HG03097 (cell line): ENCODE measurements around the gene EPS8.

ENCODE experiments used
- ATAC-seq: cut with Tn5 transposase; IDR thresholded peaks from one replicate; pipeline ENCODE4 v1.9.1; 2021; ENCODE audit not compliant: unreplicated experiment, low FRiP score

Gene EPS8

GRCh38 chr12:15800278-15800677, 11.1 kb upstream of the EPS8 start:
- ATAC-seq, result no peak

- ATAC-seq, result no peak
Observed at GRCh38 chr12:15797818-15798217, 8.6 kb upstream of the EPS8 start.

- no peak for ATAC-seq
Observed at GRCh38 chr12:15796493-15797141, 7.4 kb upstream of the EPS8 start.

GRCh38 chr12:15794836-15795235, 5.6 kb upstream of the EPS8 start:
- no peak for ATAC-seq

- ATAC-seq, result no peak
Observed at GRCh38 chr12:15794196-15794595, 5.0 kb upstream of the EPS8 start.

GRCh38 chr12:15788233-15789219, 662 bp downstream of the EPS8 start:
- peak; percentile 22 for ATAC-seq

GRCh38 chr12:15787778-15788177, 1.4 kb downstream of the EPS8 start:
- ATAC-seq, result no peak

DNA sequence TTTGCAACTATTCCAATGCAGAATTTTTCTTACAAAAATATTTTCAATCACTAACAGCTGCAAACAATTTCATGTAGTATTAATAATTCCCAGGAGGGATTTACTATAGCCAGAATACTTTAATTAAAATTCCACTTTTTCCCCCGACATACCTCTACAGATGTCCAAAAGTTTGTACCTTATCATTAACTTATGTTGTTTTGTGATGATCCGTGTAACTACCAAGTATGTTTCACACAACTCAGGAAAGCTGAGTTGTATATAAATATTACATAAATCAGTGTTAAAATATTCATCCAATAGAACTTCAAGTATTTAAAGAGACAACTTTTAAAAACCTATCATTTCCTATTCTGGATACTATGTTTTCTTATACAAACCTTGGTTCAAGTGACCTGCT, 2.4 kb downstream of the EPS8 start:
- no peak for ATAC-seq

DNA sequence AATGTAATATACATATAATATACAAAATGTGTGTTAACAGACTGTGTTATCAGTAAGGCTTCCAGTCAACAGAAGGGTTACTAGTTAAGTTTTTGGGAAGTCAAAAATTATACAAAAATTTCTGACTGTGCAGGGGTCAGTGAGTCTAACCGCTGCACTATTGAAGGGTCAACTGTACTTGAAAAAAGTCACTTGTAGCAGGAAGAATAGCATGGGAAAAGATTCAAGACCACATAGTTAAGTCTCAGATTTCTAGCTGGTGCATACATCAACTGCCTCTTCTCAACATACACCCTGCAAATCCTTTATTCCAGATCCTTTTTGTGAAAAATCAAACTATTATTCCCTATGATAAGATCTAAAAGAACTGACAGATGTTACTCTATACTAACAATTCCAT, 5.9 kb downstream of the EPS8 start:
- no peak for ATAC-seq

DNA sequence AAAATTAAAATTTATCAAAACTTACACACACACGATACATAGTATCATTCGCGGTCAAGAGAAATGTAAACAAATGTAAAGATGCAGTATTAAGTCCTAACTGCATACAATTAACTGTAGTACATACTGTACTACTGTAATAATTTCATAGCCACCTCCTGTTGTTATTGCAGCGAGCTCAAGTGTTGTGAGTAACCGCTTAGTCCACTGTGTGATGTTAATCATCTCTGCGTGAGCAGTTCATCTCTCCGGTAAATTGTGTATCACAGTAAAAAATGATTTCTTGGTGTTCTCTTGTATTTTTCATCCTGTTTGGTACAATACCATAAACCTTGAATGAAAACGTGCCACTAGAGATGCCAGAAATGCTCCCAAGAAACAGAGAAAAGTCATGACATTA, 6.5 kb downstream of the EPS8 start:
- no peak for ATAC-seq

- no peak for ATAC-seq
Observed at GRCh38 chr12:15779925-15780324, 9.3 kb downstream of the EPS8 start.

DNA sequence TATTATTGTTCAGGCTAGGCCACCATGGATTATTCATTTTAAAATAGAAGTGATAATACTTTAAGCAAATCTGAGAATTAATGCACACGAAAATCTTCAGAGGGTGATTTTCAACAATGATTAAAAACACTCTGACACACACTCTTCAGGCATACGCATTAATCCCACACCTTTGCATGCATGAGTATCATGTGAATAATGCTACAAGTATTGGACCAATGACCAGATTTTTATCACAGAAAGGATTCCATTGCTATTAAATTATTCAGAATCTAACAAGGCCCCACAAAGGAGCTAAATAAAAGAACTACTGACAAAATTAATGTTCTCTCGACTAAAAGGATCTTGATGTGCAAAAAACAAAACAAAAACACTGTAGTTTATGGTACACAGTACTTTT, 11.1 kb downstream of the EPS8 start:
- ATAC-seq, result no peak

DNA sequence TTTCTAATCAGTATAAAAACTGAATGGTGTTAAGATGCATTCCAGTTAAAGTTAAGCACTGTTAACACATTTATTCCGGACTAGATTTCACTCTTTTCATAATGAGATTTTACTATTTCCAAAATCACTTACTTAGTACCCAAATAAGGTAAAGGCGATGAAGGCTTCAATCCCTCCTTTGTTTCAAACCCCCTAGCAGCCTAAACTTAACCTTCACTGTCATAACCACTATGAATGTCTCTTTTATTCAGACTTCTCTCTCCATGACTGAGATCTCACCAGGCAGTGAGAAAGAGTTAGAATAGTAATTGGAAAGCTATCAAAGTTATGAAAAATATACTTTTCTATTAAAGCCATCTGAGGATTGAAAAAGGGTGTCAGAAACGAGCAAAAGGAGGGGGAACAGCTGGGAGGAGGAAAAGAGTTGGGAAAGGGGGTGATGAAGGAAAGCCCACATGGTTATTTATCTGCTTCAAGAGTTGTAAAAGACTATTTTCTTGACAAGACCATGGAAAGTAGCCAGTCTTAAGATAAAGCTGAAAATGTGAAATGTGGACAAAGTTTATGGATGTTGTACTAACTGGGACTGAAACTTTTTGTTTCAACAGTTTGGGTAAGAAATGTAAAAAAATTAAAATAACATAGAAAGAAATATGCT, 11.7 kb downstream of the EPS8 start:
- ATAC-seq, result no peak

- ATAC-seq, result no peak
Observed at GRCh38 chr12:15776532-15776931, 12.7 kb downstream of the EPS8 start.

DNA sequence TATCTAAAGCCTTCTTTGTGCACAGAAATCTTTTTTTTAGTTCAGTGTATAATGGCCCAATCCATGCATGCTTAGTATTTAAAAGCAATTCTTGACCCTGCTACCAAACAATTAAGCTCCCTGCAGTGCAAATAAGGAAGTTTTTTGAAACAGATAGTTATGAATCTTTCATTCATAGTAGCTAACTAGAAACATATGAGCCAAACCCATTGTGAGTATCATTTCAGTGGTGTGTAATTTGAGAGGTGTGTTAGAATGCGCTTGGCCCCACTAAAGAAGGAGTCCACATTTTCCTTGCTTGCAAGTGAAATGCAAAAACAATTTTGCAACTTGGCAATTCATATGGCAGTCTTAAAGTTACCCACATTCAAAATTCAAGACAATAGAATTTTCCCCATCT, 14.4 kb downstream of the EPS8 start:
- no peak for ATAC-seq

DNA sequence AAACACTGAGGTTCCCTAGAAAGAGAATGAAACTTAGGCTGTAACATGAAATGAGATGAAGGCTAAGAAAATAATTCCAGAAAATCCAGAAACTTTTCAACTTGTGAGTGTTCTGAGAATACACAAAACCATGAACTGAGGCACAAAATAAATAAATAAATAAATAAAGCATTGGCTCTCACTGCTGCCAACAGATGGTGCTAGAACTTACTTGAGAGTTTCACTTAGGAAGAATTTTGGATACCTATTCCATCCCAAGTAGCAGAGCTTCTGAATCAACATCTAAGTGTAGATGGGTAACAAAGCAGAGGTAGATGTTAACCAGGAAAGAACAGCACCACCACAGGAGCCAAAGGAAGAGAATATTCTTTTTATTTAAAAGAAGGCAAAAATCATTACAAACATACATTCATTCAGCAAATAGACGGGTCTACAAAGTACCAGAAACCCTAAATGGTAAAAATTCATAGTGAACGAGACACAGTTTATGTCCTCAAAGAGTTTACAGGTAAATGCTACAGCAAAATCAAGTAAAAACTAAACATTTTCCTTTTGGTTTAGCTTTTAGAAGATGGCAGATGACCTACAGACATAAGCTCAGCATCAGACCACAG, 16.7 kb downstream of the EPS8 start:
- ATAC-seq, result no peak

DNA sequence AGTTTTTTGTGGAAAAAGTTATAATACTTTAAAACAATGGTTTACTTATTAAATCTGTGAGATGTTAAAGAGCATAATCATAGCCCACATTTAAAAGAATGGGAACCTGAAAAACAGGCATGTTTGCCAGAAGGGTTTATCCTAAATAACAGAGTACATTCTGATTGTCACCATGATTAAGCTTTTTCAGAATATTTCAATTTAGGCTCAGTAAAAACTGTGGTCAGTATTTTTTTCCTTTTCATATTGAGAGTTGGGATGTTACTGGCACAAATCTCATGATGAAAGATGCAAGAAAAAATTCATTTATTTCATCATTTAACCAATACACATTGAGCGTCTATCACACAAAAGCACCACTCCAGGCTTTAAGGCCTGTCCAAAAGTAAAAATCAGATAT, 18.6 kb downstream of the EPS8 start:
- ATAC-seq, result no peak

DNA sequence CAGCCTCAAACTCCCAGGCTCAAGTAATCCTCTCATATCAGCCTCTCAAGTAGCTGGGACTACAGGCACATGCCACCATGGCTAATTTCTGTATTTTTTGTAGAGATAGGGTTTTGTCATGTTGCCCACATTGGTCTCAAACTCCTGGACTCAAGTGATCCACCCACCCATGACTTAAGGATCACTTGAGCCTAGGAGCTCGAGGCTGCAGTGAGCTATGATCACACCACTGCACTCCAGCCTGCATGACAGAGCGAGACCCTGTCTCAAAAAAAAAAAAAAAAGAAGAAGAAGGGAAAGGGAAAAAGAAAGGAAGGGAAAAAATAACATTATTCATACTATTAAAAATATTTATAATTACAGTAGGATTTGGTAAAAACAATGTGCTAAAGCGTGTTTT, 19.2 kb downstream of the EPS8 start:
- no peak for ATAC-seq

DNA sequence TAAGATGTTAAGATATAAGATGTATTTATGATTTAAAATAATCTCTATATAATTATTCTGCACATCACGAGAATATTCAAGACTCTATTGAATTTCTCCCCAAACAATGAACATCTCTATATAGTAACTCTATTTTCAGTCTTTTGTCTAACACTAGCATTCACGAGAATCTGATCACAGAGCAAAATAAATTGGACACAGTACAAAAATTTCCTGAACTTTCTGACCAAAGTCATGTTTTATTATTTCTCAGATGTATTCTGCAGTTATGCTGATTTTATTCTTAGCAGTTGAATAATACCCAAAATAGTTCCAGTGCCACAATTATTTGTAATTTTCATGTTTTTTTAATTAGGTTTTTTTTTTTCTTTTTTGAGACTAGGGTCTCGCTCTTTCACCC, 19.6 kb downstream of the EPS8 start:
- ATAC-seq, result no peak

DNA sequence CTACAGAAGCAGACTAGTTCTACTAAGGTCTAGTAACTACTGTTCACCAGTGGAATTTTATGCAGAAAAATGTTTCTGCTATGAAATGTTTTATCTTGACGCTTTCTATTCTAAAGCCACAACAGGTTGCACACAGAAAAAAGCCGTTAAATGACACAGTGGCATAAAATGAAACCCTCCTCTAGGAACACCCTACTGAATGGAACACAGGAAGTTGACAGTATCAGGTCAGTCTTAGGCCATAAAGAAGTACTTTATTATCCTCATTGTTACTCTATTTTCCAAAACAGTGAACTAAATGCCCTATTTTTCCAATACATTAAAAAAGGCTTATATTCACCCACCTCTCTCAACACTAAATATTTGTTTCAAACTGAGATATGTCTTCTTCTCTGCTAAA, 21.9 kb downstream of the EPS8 start:
- ATAC-seq, result no peak

- ATAC-seq, result no peak
Observed at GRCh38 chr12:15763328-15763727, 25.9 kb downstream of the EPS8 start.
